HepG2 (cell line): ENCODE results near the gene INSIG1. TPM values are rescaled to one million over a fixed set of nuclear protein-coding genes. Genes with fewer than 3 reads are reported as not detected.

Experiments
- ATAC-seq: fragments of 200-7000 bp; cut with Tn5 transposase; 3 replicates; pipeline ENCODE4 v1.9.1; 2020; ENCODE audit warnings: mild to moderate bottlenecking, moderate library complexity
- BruUV-seq: library from RNA; stranded (reverse); fragments of 400-500 nt; replicated peaks from 2 replicates; lab custom pipeline; 2021; lab: Mats Ljungman, UMichigan
- CTCF ChIA-PET: fragments of 300-600 bp; formaldehyde crosslinking; extraction: SDS; loops from one replicate; lab custom pipeline; 2021; ENCODE audit warnings: low total read pairs, inconsistent platforms, low intra/inter-chr PET ratio; lab: Yijun Ruan, JAX
- POLR2A ChIA-PET: fragments of 350-600 bp; sonication (Branson Sonifier 250); formaldehyde crosslinking; loops from one replicate; lab custom pipeline; 2020; ENCODE audit warnings: antibody characterized with exemption, inconsistent platforms; lab: Yijun Ruan, JAX
- DNase-seq: peaks from one replicate; pipeline ENCODE4 v3.0.0-alpha.2; 2015; ENCODE audit warnings: low spot score
- FAIRE-seq: peaks from 3 replicates; lab custom pipeline; 2011; peaks lifted over from hg19 to GRCh38; lab: Jason Lieb, UNC
- H2AFZ ChIP-seq: one replicate; pipeline ENCODE4 v1.6.1; 2011; ENCODE audit warnings: low read length, inconsistent platforms
- H3K27ac ChIP-seq: fragments of 300-600 bp; 3 replicates; pipeline ENCODE4 v1.8.0; 2011; ENCODE audit warnings: mixed run types, mild to moderate bottlenecking, mixed read lengths, low read length, inconsistent platforms; ENCODE audit not compliant: insufficient read depth; ENCODE audit errors: extremely low read length
- H3K27me3 ChIP-seq, 2 experiments: fragments of 200-600 bp in 1 of 2; 2 replicates in 1 of 2; 3 replicates in 1 of 2; pipeline versions ENCODE4 v1.6.0 to v1.8.0; 2011; ENCODE audit warnings: low read length in 2 of 2, mild to moderate bottlenecking in 2 of 2, moderate library complexity in 2 of 2, inconsistent platforms in 1 of 2; ENCODE audit not compliant: insufficient read depth in 2 of 2, control insufficient read depth in 1 of 2
- H3K36me3 ChIP-seq, 2 experiments: fragments of 200-600 bp in 1 of 2; replicated peaks in 1 of 2; 2 replicates in 1 of 2; 3 replicates in 1 of 2; pipeline versions ENCODE4 v1.5.1 to v1.8.0; 2011; ENCODE audit warnings: low read length in 2 of 2, inconsistent platforms in 1 of 2; ENCODE audit not compliant: insufficient read depth in 2 of 2, control insufficient read depth in 1 of 2
- H3K4me1 ChIP-seq: 2 replicates; pipeline ENCODE4 v1.5.1; 2012; ENCODE audit warnings: low read length, inconsistent platforms; ENCODE audit not compliant: insufficient read depth
- H3K4me2 ChIP-seq: 2 replicates; pipeline ENCODE4 v1.6.0; 2011; ENCODE audit warnings: low read depth, low read length, inconsistent platforms
- H3K4me3 ChIP-seq, 3 experiments: fragments of 200-600 bp in 1 of 3; sonication (generic), shearing (Covaris generic) in 1 of 3; replicated peaks in 1 of 3; 2 replicates each; pipeline ENCODE4 v1.5.1; 2011 to 2016; ENCODE audit warnings: low read length in 3 of 3, inconsistent platforms in 2 of 3, low read depth in 2 of 3, mild to moderate bottlenecking in 2 of 3, control low read depth in 1 of 3, mixed read lengths in 1 of 3; ENCODE audit not compliant: insufficient read depth in 1 of 3
- H3K79me2 ChIP-seq: one replicate; pipeline ENCODE4 v1.6.1; 2011; ENCODE audit warnings: low read length, inconsistent platforms; ENCODE audit not compliant: insufficient read depth
- H3K9ac ChIP-seq: 2 replicates; pipeline ENCODE4 v1.6.0; 2011; ENCODE audit warnings: mild to moderate bottlenecking, low read depth, low read length, inconsistent platforms; ENCODE audit not compliant: insufficient read depth
- H3K9me3 ChIP-seq: 2 replicates; pipeline ENCODE4 v1.5.1; 2012; ENCODE audit warnings: mild to moderate bottlenecking, low read length
- H4K20me1 ChIP-seq: 2 replicates; pipeline ENCODE4 v1.6.0; 2011; ENCODE audit warnings: inconsistent platforms, mild to moderate bottlenecking, low read length, moderate library complexity; ENCODE audit not compliant: insufficient read depth
- ELK4 ChIP-seq: sonication (generic); formaldehyde crosslinking; IDR thresholded peaks from 2 replicates; pipeline ENCODE4 v1.9.0; 2021; ENCODE audit warnings: missing genetic modification reagents, borderline replicate concordance
- IRF9 ChIP-seq: sonication (generic); formaldehyde crosslinking; IDR thresholded peaks from 2 replicates; pipeline ENCODE4 v1.8.0; 2022; ENCODE audit warnings: missing genetic modification reagents, mild to moderate bottlenecking, borderline replicate concordance
- JUNB ChIP-seq: sonication (generic); formaldehyde crosslinking; IDR thresholded peaks from 2 replicates; pipeline ENCODE4 v1.8.0; 2022; ENCODE audit warnings: missing genetic modification reagents, mild to moderate bottlenecking, borderline replicate concordance
- MXD3 ChIP-seq: IDR thresholded peaks from 2 replicates; pipeline ENCODE4 v1.6.1; 2016; ENCODE audit warnings: mild to moderate bottlenecking, missing biosample characterization, missing genetic modification reagents
- PTBP1 ChIP-seq: fragments of 200-400 bp; formaldehyde crosslinking; IDR thresholded peaks from 2 replicates; pipeline ENCODE4 v1.6.1; 2018; ENCODE audit warnings: low read length, low read depth; ENCODE audit not compliant: poor library complexity, severe bottlenecking
- SMAD1 ChIP-seq: sonication (generic); formaldehyde crosslinking; IDR thresholded peaks from 2 replicates; pipeline ENCODE4 v1.4.0; 2020; ENCODE audit warnings: missing genetic modification reagents, low read depth, mild to moderate bottlenecking, borderline replicate concordance
- TFDP2 ChIP-seq: sonication (generic); formaldehyde crosslinking; IDR thresholded peaks from 2 replicates; pipeline ENCODE4 v1.4.0; 2020; ENCODE audit warnings: missing genetic modification reagents
- ZFP90 ChIP-seq: sonication (generic); formaldehyde crosslinking; IDR thresholded peaks from 2 replicates; pipeline ENCODE4 v1.8.0; 2022; ENCODE audit warnings: missing genetic modification reagents, mild to moderate bottlenecking, inconsistent platforms, borderline replicate concordance
- ZNF274 ChIP-seq: sonication (generic); formaldehyde crosslinking; IDR thresholded peaks from 2 replicates; pipeline ENCODE4 v1.5.1; 2020; ENCODE audit warnings: mild to moderate bottlenecking, missing genetic modification reagents
- ZNF275 ChIP-seq: sonication (generic); formaldehyde crosslinking; IDR thresholded peaks from 2 replicates; pipeline ENCODE4 v1.8.0; 2022; ENCODE audit warnings: missing genetic modification reagents, mild to moderate bottlenecking, inconsistent platforms, borderline replicate concordance
- ZNF558 ChIP-seq: sonication (generic); formaldehyde crosslinking; IDR thresholded peaks from 2 replicates; pipeline ENCODE4 v1.9.0; 2022; ENCODE audit warnings: mild to moderate bottlenecking, missing genetic modification reagents, borderline replicate concordance
- ZNF768 ChIP-seq: sonication (generic); formaldehyde crosslinking; IDR thresholded peaks from 2 replicates; pipeline ENCODE4 v1.4.0; 2020; ENCODE audit warnings: missing genetic modification reagents
- WGBS: methylation state at CpG from one replicate; pipeline ENCODE4 v1.1.6; 2017; ENCODE audit warnings: low lambda C conversion rate; 5-methylcytosine and 5-hydroxymethylcytosine counted together
- in situ Hi-C: cut with HindIII; loops from 2 replicates; pipeline ENCODE4 v1.10.0; 2017; ENCODE audit warnings: low pct_unique_long_range_greater_than_20kb; ENCODE audit not compliant: extremely low pct_ligation_motif_present
- intact Hi-C: fragments of 100-400 bp; cut with micrococcal nuclease; formaldehyde crosslinking; loops from one replicate; pipeline ENCODE4 v1.10.0; 2022; ENCODE audit not compliant: unreplicated experiment
- polyA plus RNA-seq, 8 experiments: library from polyadenylated mRNA; depleted of rRNA in 3 of 8; stranded (reverse) in 7 of 8; unstranded in 1 of 8; fragments of >200 nt; fragmentation: Illumina TruSeq in 4 of 8; extraction: Trizol in 4 of 8; gene quantifications; 2 replicates each; pipeline versions ENCODE4 v1.2.1 to v1.2.3, GENCODE V29; 2011 to 2016; ENCODE audit warnings: low read depth in 4 of 8, missing spikeins in 1 of 8, mixed read lengths in 1 of 8; ENCODE audit not compliant: insufficient read depth in 1 of 8
- total RNA-seq, 5 experiments: library from RNA; depleted of rRNA; stranded (reverse); fragments of >200 nt; fragmentation: Illumina TruSeq; extraction: Trizol; gene quantifications; 2 replicates each; pipeline ENCODE4 v1.2.3, GENCODE V29; 2016; ENCODE audit warnings: low read depth in 1 of 5

INSIG1 gene
- total and polyA plus RNA-seq, 2 of the 13 experiments (the other 11 are each of a cell fraction or from before 2014, with no cell fraction given), result 0.07 to 0.11 TPM

- Histone ChIP-seq H3K9ac (no peak overlapping the region), H4K20me1 (no peaks in the 10 kb centered on the region), H3K9me3 (no peaks in the 10 kb centered on the region), H3K27ac (no peak overlapping the region), H3K4me3 (no peak overlapping the region), H3K27me3 (peaks cover 0 to 15% of the 10 kb centered on the region in 2 experiments; a peak in 2 of 5 replicates), H2AFZ (no peak overlapping the region), H3K4me2 (no peak overlapping the region)
- DNase-seq (no peak), FAIRE-seq (no peak)
- 25% methylated on average over 2 of the region's 2 CpGs for WGBS
- POLR2A ChIA-PET, result no interaction called here
- BruUV-seq, result no TSS peak
- CTCF ChIA-PET, result no interaction called here
- TF ChIP-seq TFDP2 (CRISPR knock-in tag), result no peak
- peak; percentile 41; the same call in 1 of the 2 replicates for TF ChIP-seq ZNF768 (CRISPR knock-in tag)
- TF ChIP-seq, all 625 proteins: peak for 1
- Histone ChIP-seq H3K4me1 (no peaks in the 10 kb centered on the region), H3K79me2 (no peaks in the 10 kb centered on the region), H3K36me3 (no peaks in the 10 kb centered on the region)
- ATAC-seq, result no peak
- in situ Hi-C loops (no loop called here), intact Hi-C loops (no loop called here)
These were observed 27.2 kb downstream of the INSIG1 start for GRCh38 chr7:155324918-155325235.

GRCh38 chr7:155326385-155326784 is 28.7 kb downstream of the INSIG1 start:
- intact Hi-C loops (no loop called here), in situ Hi-C loops (no loop called here)
- Histone ChIP-seq H3K4me1 (no peaks in the 10 kb centered on the region), H3K79me2 (no peaks in the 10 kb centered on the region), H3K27ac (no peak overlapping the region), H2AFZ (no peak overlapping the region), H3K4me2 (no peak overlapping the region), H3K9me3 (no peaks in the 10 kb centered on the region), H3K9ac (no peak overlapping the region), H3K36me3 (no peaks in the 10 kb centered on the region), H3K4me3 (no peak overlapping the region), H3K27me3 (peaks cover 0 to 25% of the 10 kb centered on the region in 2 experiments; a peak in 3 of 5 replicates), H4K20me1 (no peaks in the 10 kb centered on the region)
- BruUV-seq, result no TSS peak
- FAIRE-seq (no peak), DNase-seq (no peak), ATAC-seq (no peak)
- 0% methylated on average over 4 of the region's 9 CpGs for WGBS
- ChIA-PET CTCF (no interaction called here), POLR2A (no interaction called here)
- TF ChIP-seq JUNB (CRISPR knock-in tag), result no peak
- no peak for TF ChIP-seq PTBP1
- no peak for TF ChIP-seq ZNF275 (CRISPR knock-in tag)
- TF ChIP-seq IRF9, result no peak
- no peak for TF ChIP-seq ELK4 (CRISPR knock-in tag)
- TF ChIP-seq ZNF274, result no peak
- TF ChIP-seq SMAD1 (CRISPR knock-in tag), result no peak
- no peak for TF ChIP-seq ZNF558 (CRISPR knock-in tag)
- TF ChIP-seq MXD3 (CRISPR knock-in tag), result no peak
- TF ChIP-seq ZFP90 (CRISPR knock-in tag), result no peak
